Measurements from ENCODE around the gene TAAR1.
"Not testable (repeated sequence)": the region's sequence is repeated elsewhere in the genome, so short reads cannot be mapped to it uniquely, and the experiment has no call there.

Gene TAAR1

GRCh38 chr6:132659082-132659481 is at the start of gene TAAR1:
TSS of gene TAAR1 (minus strand) at chr6:132659182. CDS start at chr6:132646003, 13,179 bp downstream.
- Histone ChIP-seq H3K9ac (ENCODE audit: insufficient read length, low read depth) (no peak within 1 kb of the TSS), H3K4me1 (ENCODE audit: insufficient read depth, insufficient read length) (no peaks in the 10 kb centered on the region), H3K4me3 (ENCODE audit: insufficient read length, low read depth) (no peak within 1 kb of the TSS), H3K9me3 (ENCODE audit: insufficient read depth, low read length) (no peaks in the 10 kb centered on the region), H3K36me3 (ENCODE audit: insufficient read depth, insufficient read length, low read length) (no peaks in the 10 kb centered on the region), H3K27me3 (ENCODE audit: insufficient read depth, insufficient read length) (no peaks in the 10 kb centered on the region)
- TF ChIP-seq ZNF274 (IDR thresholded peaks at IDR 0.05; ENCODE audit: low read depth, low read length) (no peak), SUZ12 (IDR thresholded peaks at IDR 0.05; ENCODE audit: extremely low read depth, insufficient read depth, insufficient read length) (no peak), YY1 (IDR thresholded peaks at IDR 0.05; ENCODE audit: insufficient read depth, insufficient read length) (no peak)
- no peak for DNase-seq (ENCODE audit: low read depth, low spot score)

GRCh38 chr6:132708771-132709170 is 49.8 kb upstream of the TAAR1 start:
- no peak for TF ChIP-seq YY1 (IDR thresholded peaks at IDR 0.05; ENCODE audit: insufficient read depth, insufficient read length)
- TF ChIP-seq SUZ12 (IDR thresholded peaks at IDR 0.05; ENCODE audit: extremely low read depth, insufficient read depth, insufficient read length) = no peak
- no peak for TF ChIP-seq ZNF274 (IDR thresholded peaks at IDR 0.05; ENCODE audit: low read depth, low read length)
- no peak overlapping the region for H3K4me3 ChIP-seq (ENCODE audit: insufficient read length, low read depth)
- no peaks in the 10 kb centered on the region for H3K4me1 ChIP-seq (ENCODE audit: insufficient read depth, insufficient read length)
- no peaks in the 10 kb centered on the region for H3K36me3 ChIP-seq (ENCODE audit: insufficient read depth, insufficient read length, low read length)
- no peaks in the 10 kb centered on the region for H3K27me3 ChIP-seq (ENCODE audit: insufficient read depth, insufficient read length)
- H3K9ac ChIP-seq (ENCODE audit: insufficient read length, low read depth) = no peak overlapping the region
- no peak for DNase-seq (ENCODE audit: low read depth, low spot score)
- no peaks in the 10 kb centered on the region for H3K9me3 ChIP-seq (ENCODE audit: insufficient read depth, low read length)

GRCh38 chr6:132708002-132708401 is 49.0 kb upstream of the TAAR1 start:
- no peaks in the 10 kb centered on the region for H3K4me1 ChIP-seq (ENCODE audit: insufficient read depth, insufficient read length)
- TF ChIP-seq ZNF274 (IDR thresholded peaks at IDR 0.05; ENCODE audit: low read depth, low read length) (no peak), SUZ12 (IDR thresholded peaks at IDR 0.05; ENCODE audit: extremely low read depth, insufficient read depth, insufficient read length) (no peak), YY1 (IDR thresholded peaks at IDR 0.05; ENCODE audit: insufficient read depth, insufficient read length) (no peak)
- H3K9ac ChIP-seq (ENCODE audit: insufficient read length, low read depth) = no peak overlapping the region
- no peaks in the 10 kb centered on the region for H3K27me3 ChIP-seq (ENCODE audit: insufficient read depth, insufficient read length)
- no peak for DNase-seq (ENCODE audit: low read depth, low spot score)
- H3K9me3 ChIP-seq (ENCODE audit: insufficient read depth, low read length) = no peaks in the 10 kb centered on the region
- H3K36me3 ChIP-seq (ENCODE audit: insufficient read depth, insufficient read length, low read length) = no peaks in the 10 kb centered on the region
- no peak overlapping the region for H3K4me3 ChIP-seq (ENCODE audit: insufficient read length, low read depth)

GRCh38 chr6:132706756-132707155 is 47.8 kb upstream of the TAAR1 start:
- not testable (repeated sequence) for H3K4me1 ChIP-seq (ENCODE audit: insufficient read depth, insufficient read length); H3K4me3 ChIP-seq (ENCODE audit: insufficient read length, low read depth); H3K9me3 ChIP-seq (ENCODE audit: insufficient read depth, low read length); DNase-seq (ENCODE audit: low read depth, low spot score); H3K36me3 ChIP-seq (ENCODE audit: insufficient read depth, insufficient read length, low read length); H3K9ac ChIP-seq (ENCODE audit: insufficient read length, low read depth); H3K27me3 ChIP-seq (ENCODE audit: insufficient read depth, insufficient read length)

GRCh38 chr6:132703936-132704335 is 45.0 kb upstream of the TAAR1 start:
- no peak for TF ChIP-seq YY1 (IDR thresholded peaks at IDR 0.05; ENCODE audit: insufficient read depth, insufficient read length)
- no peak for TF ChIP-seq ZNF274 (IDR thresholded peaks at IDR 0.05; ENCODE audit: low read depth, low read length)
- no peak for TF ChIP-seq SUZ12 (IDR thresholded peaks at IDR 0.05; ENCODE audit: extremely low read depth, insufficient read depth, insufficient read length)
- H3K9me3 ChIP-seq (ENCODE audit: insufficient read depth, low read length) = no peaks in the 10 kb centered on the region
- H3K4me3 ChIP-seq (ENCODE audit: insufficient read length, low read depth) = no peak overlapping the region
- no peaks in the 10 kb centered on the region for H3K36me3 ChIP-seq (ENCODE audit: insufficient read depth, insufficient read length, low read length)
- no peaks in the 10 kb centered on the region for H3K4me1 ChIP-seq (ENCODE audit: insufficient read depth, insufficient read length)
- no peaks in the 10 kb centered on the region for H3K27me3 ChIP-seq (ENCODE audit: insufficient read depth, insufficient read length)
- DNase-seq (ENCODE audit: low read depth, low spot score) = no peak
- no peak overlapping the region for H3K9ac ChIP-seq (ENCODE audit: insufficient read length, low read depth)

GRCh38 chr6:132698608-132699007 is 39.6 kb upstream of the TAAR1 start:
- H3K9me3 ChIP-seq (ENCODE audit: insufficient read depth, low read length) = no peaks in the 10 kb centered on the region
- H3K9ac ChIP-seq (ENCODE audit: insufficient read length, low read depth) = no peak overlapping the region
- no peaks in the 10 kb centered on the region for H3K36me3 ChIP-seq (ENCODE audit: insufficient read depth, insufficient read length, low read length)
- no peak overlapping the region for H3K4me3 ChIP-seq (ENCODE audit: insufficient read length, low read depth)
- no peaks in the 10 kb centered on the region for H3K27me3 ChIP-seq (ENCODE audit: insufficient read depth, insufficient read length)
- no peak for DNase-seq (ENCODE audit: low read depth, low spot score)
- TF ChIP-seq YY1 (IDR thresholded peaks at IDR 0.05; ENCODE audit: insufficient read depth, insufficient read length) (no peak), SUZ12 (IDR thresholded peaks at IDR 0.05; ENCODE audit: extremely low read depth, insufficient read depth, insufficient read length) (no peak), ZNF274 (IDR thresholded peaks at IDR 0.05; ENCODE audit: low read depth, low read length) (no peak)
- H3K4me1 ChIP-seq (ENCODE audit: insufficient read depth, insufficient read length) = no peaks in the 10 kb centered on the region

GRCh38 chr6:132695773-132696172 is 36.8 kb upstream of the TAAR1 start:
- Histone ChIP-seq H3K36me3 (ENCODE audit: insufficient read depth, insufficient read length, low read length) (no peaks in the 10 kb centered on the region), H3K9ac (ENCODE audit: insufficient read length, low read depth) (no peak overlapping the region), H3K9me3 (ENCODE audit: insufficient read depth, low read length) (no peaks in the 10 kb centered on the region), H3K4me1 (ENCODE audit: insufficient read depth, insufficient read length) (no peaks in the 10 kb centered on the region), H3K27me3 (ENCODE audit: insufficient read depth, insufficient read length) (no peaks in the 10 kb centered on the region), H3K4me3 (ENCODE audit: insufficient read length, low read depth) (no peak overlapping the region)
- TF ChIP-seq SUZ12 (IDR thresholded peaks at IDR 0.05; ENCODE audit: extremely low read depth, insufficient read depth, insufficient read length) = no peak
- no peak for TF ChIP-seq ZNF274 (IDR thresholded peaks at IDR 0.05; ENCODE audit: low read depth, low read length)
- no peak for TF ChIP-seq YY1 (IDR thresholded peaks at IDR 0.05; ENCODE audit: insufficient read depth, insufficient read length)
- DNase-seq (ENCODE audit: low read depth, low spot score) = no peak

GRCh38 chr6:132693478-132693877 is 34.5 kb upstream of the TAAR1 start:
- no peak for TF ChIP-seq SUZ12 (IDR thresholded peaks at IDR 0.05; ENCODE audit: extremely low read depth, insufficient read depth, insufficient read length)
- no peak for TF ChIP-seq ZNF274 (IDR thresholded peaks at IDR 0.05; ENCODE audit: low read depth, low read length)
- TF ChIP-seq YY1 (IDR thresholded peaks at IDR 0.05; ENCODE audit: insufficient read depth, insufficient read length) = no peak
- no peak overlapping the region for H3K4me3 ChIP-seq (ENCODE audit: insufficient read length, low read depth)
- no peaks in the 10 kb centered on the region for H3K27me3 ChIP-seq (ENCODE audit: insufficient read depth, insufficient read length)
- DNase-seq (ENCODE audit: low read depth, low spot score) = no peak
- no peaks in the 10 kb centered on the region for H3K36me3 ChIP-seq (ENCODE audit: insufficient read depth, insufficient read length, low read length)
- H3K9ac ChIP-seq (ENCODE audit: insufficient read length, low read depth) = no peak overlapping the region
- H3K4me1 ChIP-seq (ENCODE audit: insufficient read depth, insufficient read length) = no peaks in the 10 kb centered on the region
- H3K9me3 ChIP-seq (ENCODE audit: insufficient read depth, low read length) = no peaks in the 10 kb centered on the region
